Mammary epithelial cell (primary cell): ENCODE data around the gene EPB41L4A.

Experiments used
- CTCF ChIP-seq, 2 donors: IDR thresholded peaks in 1 of 2; conservative IDR thresholded peaks in 1 of 2; 2 replicates each; pipeline ENCODE4 v1.5.1; 2011 to 2012; ENCODE audit warnings: inconsistent platforms in 2 of 2, low read length in 2 of 2, mild to moderate bottlenecking in 2 of 2, control low read depth in 1 of 2, low read depth in 1 of 2; ENCODE audit not compliant: insufficient read depth in 1 of 2; ENCODE audit errors: extremely low read depth in 1 of 2
- EZH2 ChIP-seq: IDR thresholded peaks from 2 replicates; pipeline ENCODE4 v1.6.1; 2012; ENCODE audit warnings: low read length, inconsistent platforms, borderline replicate concordance

- TF ChIP-seq EZH2 (no peak), CTCF (conservative IDR thresholded peaks at IDR 0.05 in 1 of 2, IDR thresholded peaks at IDR 0.05 in 1 of 2; ENCODE audit: extremely low read depth in 1 of 2, insufficient read depth in 1 of 2, low read depth in 1 of 2, low read length in 2 of 2) (no peak)
These were observed 293.2 kb downstream of the EPB41L4A start for GRCh38 chr5:112125903-112126302.
